HFFc6 (cell line): Measurements from ENCODE around the gene RETREG1. TPM values are rescaled to one million over a fixed set of nuclear protein-coding genes. Genes with fewer than 3 reads are reported as not detected.

Source experiments
- DNase-seq: peaks from one replicate; pipeline ENCODE4 v3.0.0-alpha.2; 2018
- H3K27ac Mint-ChIP-seq: 2 replicates; pipeline ENCODE4 v1.8.0; 2020; ENCODE audit warnings: mild to moderate bottlenecking, mixed read lengths
- H3K27me3 Mint-ChIP-seq: 2 replicates; pipeline ENCODE4 v1.8.0; 2021; ENCODE audit warnings: mild to moderate bottlenecking, moderate library complexity, mixed read lengths; ENCODE audit not compliant: insufficient read depth
- H3K36me3 Mint-ChIP-seq: 2 replicates; pipeline ENCODE4 v1.8.0; 2021; ENCODE audit warnings: low read depth, mixed read lengths
- H3K4me1 Mint-ChIP-seq: 2 replicates; pipeline ENCODE4 v1.8.0; 2020; ENCODE audit warnings: low read depth, mixed read lengths
- H3K4me3 Mint-ChIP-seq: 2 replicates; pipeline ENCODE4 v1.8.0; 2020; ENCODE audit warnings: mild to moderate bottlenecking, moderate library complexity, mixed read lengths
- H3K9me3 Mint-ChIP-seq: 2 replicates; pipeline ENCODE4 v1.8.0; 2020; ENCODE audit warnings: mild to moderate bottlenecking, mixed read lengths
- CTCF ChIP-seq: fragments of 200-600 bp; sonication (generic); IDR thresholded peaks from 2 replicates; pipeline ENCODE4 v1.5.0; 2021; ENCODE audit warnings: antibody characterized with exemption, mild to moderate bottlenecking
- long read RNA-seq: library from polyadenylated mRNA; unstranded; transcript quantifications from one replicate; pipeline ENCODE4 v2.0.0, GENCODE V29; 2019
- total RNA-seq, 6 experiments: library from RNA; stranded (reverse); fragmentation: NEBNext Ultra II Directional; extraction: Animal tissue kit (Norgen Biotek cat#: 25700); gene quantifications; 2 replicates in 1 of 6; 3 replicates in 5 of 6; pipeline ENCODE4 v1.2.3, GENCODE V29; 2021

Gene RETREG1
- under 1 TPM in 2 of 6 experiments, not detected in 4; 0.09 to 0.14 TPM for total RNA-seq
- long read RNA-seq: 0 reads

- Mint-ChIP-seq H3K9me3 (no peaks in the 10 kb centered on the region), H3K4me3 (peak within 1 kb of the TSS; percentile 71), H3K36me3 (no peaks in the 10 kb centered on the region), H3K27ac (no peak within 1 kb of the TSS), H3K4me1 (no peaks in the 10 kb centered on the region), H3K27me3 (peaks cover 6% of the 10 kb centered on the region)
- DNase-seq: no peak
- no peak for TF ChIP-seq CTCF
These were observed at the start of gene RETREG1 for GRCh38 chr5:16616536-16617273. Gene RETREG1 (minus strand): TSS chr5:16616997. CDS start chr5:16616971, 26 bp downstream.

DNA sequence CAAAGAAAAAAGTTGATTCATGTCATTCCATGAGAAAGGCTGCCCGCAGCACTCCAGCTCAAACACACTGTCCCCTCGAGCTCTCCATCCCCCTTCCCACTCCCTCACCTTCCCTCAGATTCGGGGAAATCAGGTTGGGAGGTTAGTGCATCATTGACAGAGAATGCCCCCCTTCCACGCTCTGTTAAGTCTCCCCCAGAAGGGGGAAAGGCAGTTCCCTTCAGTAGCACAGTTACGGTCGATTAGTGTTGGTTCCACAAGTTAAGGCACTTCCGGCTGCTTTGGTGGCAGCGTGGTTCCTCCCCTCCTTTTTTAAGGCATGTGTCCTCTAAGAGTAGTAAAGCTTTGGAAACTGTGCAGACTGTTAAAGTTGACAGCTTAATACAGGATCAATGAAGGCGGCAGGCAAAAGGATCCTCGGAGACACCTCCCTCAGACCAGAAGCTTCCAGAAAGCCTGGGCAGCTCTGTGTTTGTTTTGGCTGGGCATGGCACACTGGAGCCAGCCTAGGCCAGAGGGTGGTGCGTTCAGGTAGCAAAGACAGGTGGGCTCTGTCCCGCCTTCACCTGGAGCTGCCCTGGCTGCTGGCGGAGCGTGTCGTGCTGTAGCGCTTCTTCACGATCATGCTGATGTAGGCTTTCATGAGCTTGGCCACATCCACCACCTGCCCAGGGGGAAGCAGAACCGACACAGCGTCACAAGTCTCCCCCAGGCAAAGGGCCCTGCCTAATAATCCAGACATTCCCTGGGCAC is 49.5 kb upstream of the RETREG1 start:
- DNase-seq: no peak
- no peak for TF ChIP-seq CTCF
- peak overlapping the region; percentile 21; the same call in 1 of the 2 replicates for H3K27ac Mint-ChIP-seq
- H3K36me3 Mint-ChIP-seq: peaks cover 43% of the 10 kb centered on the region
- no peak overlapping the region; the same call in 1 of the 2 replicates for H3K4me3 Mint-ChIP-seq
- H3K9me3 Mint-ChIP-seq: no peaks in the 10 kb centered on the region; the same call in 1 of the 2 replicates
- H3K27me3 Mint-ChIP-seq: peaks cover 19% of the 10 kb centered on the region
- peaks cover 11% of the 10 kb centered on the region for H3K4me1 Mint-ChIP-seq

DNA sequence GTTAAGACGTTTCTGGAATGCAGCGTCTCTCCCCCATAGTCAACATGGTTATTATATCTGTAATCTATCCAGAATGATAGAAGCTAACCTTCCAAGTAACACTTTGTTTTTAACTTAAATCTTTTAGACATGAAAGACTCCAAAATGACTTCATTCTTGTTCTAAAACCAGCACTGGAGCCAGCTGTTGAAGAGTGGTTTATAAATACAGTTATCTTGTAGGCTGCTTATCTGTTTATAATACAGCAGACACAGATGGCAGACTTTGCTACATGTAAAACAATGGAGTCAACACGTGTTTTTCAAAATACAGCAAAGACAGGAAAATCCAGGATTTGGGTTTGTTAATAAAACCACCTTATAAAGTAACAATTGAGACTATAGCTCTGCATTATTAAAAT is 48.8 kb upstream of the RETREG1 start:
- peaks cover 10% of the 10 kb centered on the region for H3K4me1 Mint-ChIP-seq
- DNase-seq: no peak
- no peaks in the 10 kb centered on the region; the same call in 1 of the 2 replicates for H3K9me3 Mint-ChIP-seq
- peaks cover 24% of the 10 kb centered on the region for H3K27me3 Mint-ChIP-seq
- no peak overlapping the region for H3K4me3 Mint-ChIP-seq
- no peak for TF ChIP-seq CTCF
- H3K27ac Mint-ChIP-seq: no peak overlapping the region
- peaks cover 37% of the 10 kb centered on the region for H3K36me3 Mint-ChIP-seq

- TF ChIP-seq CTCF: no peak
- Mint-ChIP-seq H3K4me3 (no peak overlapping the region), H3K4me1 (no peaks in the 10 kb centered on the region), H3K9me3 (peaks cover 1% of the 10 kb centered on the region; the same call in 1 of the 2 replicates), H3K27me3 (peaks cover 28% of the 10 kb centered on the region), H3K27ac (no peak overlapping the region), H3K36me3 (peaks cover 30% of the 10 kb centered on the region)
- DNase-seq: no peak
These were observed 47.6 kb upstream of the RETREG1 start for GRCh38 chr5:16664368-16664767.

GRCh38 chr5:16663840-16664239 is 47.0 kb upstream of the RETREG1 start:
- peaks cover 25% of the 10 kb centered on the region for H3K36me3 Mint-ChIP-seq
- DNase-seq: no peak
- H3K27me3 Mint-ChIP-seq: peaks cover 31% of the 10 kb centered on the region
- H3K4me1 Mint-ChIP-seq: no peaks in the 10 kb centered on the region
- H3K4me3 Mint-ChIP-seq: no peak overlapping the region
- H3K9me3 Mint-ChIP-seq: peaks cover 5% of the 10 kb centered on the region; the same call in 1 of the 2 replicates
- no peak for TF ChIP-seq CTCF
- H3K27ac Mint-ChIP-seq: no peak overlapping the region
